ENCODE measurements around the gene BATF3.

DNA sequence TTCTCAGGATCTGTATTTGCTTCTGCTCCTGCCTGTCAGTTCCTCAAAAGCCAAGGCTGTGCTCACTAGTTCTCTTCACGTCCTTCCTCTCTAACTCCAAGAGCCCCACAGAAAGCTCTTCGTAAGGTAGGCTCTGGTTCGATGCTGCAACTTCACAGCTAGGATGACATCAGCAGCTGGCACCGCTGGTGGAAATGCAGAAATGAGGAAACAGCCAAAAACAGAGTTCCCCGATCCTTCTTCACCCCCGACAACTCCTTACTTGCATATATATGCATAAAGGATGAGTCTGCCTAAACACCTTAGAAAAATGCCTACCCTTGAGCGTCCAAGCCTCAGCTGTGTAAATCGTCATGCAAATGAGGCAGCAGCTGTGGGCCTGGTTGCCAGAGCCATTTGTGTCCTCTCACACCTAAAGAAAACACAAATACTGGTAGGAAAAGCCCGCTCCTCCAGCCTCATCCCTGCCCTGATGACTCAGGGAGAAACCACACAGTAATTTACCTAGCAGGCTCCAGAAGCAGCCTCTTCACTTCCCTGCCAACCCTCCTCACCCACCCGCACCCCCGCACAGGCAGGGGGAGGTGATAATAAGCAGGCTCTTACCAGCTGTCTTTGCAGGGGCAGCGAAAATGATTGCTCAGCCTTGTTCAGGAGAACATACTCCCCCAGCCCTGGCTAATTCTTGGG lies 28.2 kb downstream of the BATF3 start:
- no peak for TF ChIP-seq POLR2AphosphoS5 (IDR thresholded peaks at IDR 0.05)
- TF ChIP-seq POLR2A (IDR thresholded peaks at IDR 0.05), result no peak
- TF ChIP-seq, protein P1, sequence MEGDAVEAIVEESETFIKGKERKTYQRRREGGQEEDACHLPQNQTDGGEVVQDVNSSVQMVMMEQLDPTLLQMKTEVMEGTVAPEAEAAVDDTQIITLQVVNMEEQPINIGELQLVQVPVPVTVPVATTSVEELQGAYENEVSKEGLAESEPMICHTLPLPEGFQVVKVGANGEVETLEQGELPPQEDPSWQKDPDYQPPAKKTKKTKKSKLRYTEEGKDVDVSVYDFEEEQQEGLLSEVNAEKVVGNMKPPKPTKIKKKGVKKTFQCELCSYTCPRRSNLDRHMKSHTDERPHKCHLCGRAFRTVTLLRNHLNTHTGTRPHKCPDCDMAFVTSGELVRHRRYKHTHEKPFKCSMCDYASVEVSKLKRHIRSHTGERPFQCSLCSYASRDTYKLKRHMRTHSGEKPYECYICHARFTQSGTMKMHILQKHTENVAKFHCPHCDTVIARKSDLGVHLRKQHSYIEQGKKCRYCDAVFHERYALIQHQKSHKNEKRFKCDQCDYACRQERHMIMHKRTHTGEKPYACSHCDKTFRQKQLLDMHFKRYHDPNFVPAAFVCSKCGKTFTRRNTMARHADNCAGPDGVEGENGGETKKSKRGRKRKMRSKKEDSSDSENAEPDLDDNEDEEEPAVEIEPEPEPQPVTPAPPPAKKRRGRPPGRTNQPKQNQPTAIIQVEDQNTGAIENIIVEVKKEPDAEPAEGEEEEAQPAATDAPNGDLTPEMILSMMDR (IDR thresholded peaks at IDR 0.05), result no peak

Data from breast epithelium (tissue), 3 donors.